T-helper 22 cell (primary cell): ENCODE results near the gene GZMM.
"Not testable (repeated sequence)": the region's sequence is repeated elsewhere in the genome, so short reads cannot be mapped to it uniquely, and the experiment has no call there.

Experiments
- DNase-seq: peaks from one replicate; pipeline ENCODE4 v3.0.0-alpha.2; 2020; ENCODE audit warnings: low read depth

GZMM gene

DNA sequence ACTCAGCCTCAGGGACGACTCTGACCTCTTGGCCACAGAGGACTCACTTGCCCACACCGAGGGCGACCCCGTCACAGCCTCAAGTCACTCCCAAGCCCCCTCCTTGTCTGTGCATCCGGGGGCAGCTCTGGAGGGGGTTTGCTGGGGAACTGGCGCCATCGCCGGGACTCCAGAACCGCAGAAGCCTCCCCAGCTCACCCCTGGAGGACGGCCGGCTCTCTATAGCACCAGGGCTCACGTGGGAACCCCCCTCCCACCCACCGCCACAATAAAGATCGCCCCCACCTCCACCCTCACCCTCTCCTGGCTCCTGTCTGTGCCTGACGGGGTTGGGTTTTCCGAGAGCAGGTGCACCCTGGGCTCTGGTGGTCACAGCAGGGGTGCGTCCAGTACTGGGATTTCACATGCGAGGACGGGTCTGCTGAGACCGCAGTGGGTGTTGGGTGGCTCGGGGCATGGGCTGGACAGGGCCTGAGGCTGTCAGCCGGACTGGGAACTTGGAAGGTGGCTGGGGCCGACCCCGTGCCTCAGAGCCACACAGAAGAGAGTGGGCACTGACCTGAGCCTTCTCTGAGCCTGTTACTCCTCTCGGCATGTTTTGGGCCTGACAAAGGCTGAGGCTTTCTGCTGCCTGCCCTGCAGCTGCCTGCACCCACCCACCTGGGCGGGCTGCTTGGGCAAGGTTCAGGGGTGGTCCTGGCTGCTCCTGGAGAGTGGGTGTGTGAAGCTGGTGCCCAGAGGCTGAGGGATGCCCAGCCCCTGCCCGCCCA lies 39.5 kb downstream of the GZMM start:
- no peak for DNase-seq

DNA sequence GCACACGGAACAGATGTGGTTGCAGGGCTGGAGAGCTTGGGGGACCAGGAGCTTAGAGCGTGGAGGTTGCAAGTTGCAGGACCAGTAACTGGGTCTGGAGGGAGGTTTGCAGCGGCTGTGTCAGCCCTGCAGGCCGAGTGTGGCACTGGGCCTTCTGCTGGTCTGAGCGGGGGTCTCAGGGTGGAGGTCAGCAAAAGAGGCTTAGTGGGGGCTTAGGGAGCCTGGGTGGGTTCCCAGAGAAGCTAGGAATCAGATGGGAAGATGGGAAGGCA lies 40.1 kb downstream of the GZMM start:
- DNase-seq, result no peak

GRCh38 chr19:584240-585001 lies 40.6 kb downstream of the GZMM start:
- DNase-seq, result peak; percentile 27

DNA sequence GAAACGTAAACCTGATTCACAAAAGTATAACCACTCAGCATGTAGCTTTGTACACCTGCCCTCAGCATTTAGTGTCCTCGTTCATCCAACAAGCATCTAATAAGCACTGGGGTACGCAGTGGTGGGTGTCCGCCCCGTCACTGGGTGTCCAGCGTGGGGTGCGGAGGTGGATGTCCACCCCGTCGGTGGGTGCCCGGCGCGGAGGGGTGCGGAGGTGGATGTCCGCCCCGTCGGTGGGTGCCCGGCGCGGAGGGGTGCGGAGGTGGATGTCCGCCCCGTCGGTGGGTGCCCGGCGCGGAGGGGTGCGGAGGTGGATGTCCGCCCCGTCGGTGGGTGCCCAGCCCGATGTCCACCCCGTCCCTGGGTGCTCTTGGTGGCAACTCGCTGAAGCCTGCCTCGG lies 41.3 kb downstream of the GZMM start:
- DNase-seq, result not testable (repeated sequence)

DNA sequence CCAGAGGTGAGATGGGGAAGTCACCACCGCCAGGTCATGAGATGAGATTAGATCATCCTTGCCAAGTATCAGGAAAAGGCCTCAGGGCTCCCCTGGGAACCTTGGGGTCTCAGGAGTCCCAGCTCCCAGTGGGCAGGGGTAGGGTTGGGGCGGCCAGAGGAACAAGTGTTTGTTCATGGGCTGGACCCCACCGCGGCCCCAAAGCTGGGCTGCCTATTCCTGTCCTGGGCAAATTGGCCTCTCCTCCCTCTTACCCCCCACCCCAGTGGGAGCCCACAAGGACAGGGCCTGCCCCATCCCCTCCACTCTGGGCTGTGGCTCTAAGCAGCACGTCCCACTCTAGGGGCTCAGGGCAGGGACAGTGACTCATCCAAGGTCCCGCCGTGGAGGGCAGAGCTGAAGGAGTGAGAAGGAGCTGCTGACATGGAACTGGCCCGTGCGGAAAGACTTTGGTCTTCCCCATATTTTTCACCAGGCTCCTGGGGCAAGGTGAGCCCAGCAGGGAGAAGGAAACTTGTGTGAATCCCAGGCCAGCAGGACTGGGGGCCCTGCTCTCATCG lies 41.8 kb downstream of the GZMM start:
- no peak for DNase-seq

GRCh38 chr19:588093-588740 lies 44.4 kb downstream of the GZMM start:
- DNase-seq, result peak; percentile 32

- no peak for DNase-seq
Observed at GRCh38 chr19:588741-589692, 45.2 kb downstream of the GZMM start.

DNA sequence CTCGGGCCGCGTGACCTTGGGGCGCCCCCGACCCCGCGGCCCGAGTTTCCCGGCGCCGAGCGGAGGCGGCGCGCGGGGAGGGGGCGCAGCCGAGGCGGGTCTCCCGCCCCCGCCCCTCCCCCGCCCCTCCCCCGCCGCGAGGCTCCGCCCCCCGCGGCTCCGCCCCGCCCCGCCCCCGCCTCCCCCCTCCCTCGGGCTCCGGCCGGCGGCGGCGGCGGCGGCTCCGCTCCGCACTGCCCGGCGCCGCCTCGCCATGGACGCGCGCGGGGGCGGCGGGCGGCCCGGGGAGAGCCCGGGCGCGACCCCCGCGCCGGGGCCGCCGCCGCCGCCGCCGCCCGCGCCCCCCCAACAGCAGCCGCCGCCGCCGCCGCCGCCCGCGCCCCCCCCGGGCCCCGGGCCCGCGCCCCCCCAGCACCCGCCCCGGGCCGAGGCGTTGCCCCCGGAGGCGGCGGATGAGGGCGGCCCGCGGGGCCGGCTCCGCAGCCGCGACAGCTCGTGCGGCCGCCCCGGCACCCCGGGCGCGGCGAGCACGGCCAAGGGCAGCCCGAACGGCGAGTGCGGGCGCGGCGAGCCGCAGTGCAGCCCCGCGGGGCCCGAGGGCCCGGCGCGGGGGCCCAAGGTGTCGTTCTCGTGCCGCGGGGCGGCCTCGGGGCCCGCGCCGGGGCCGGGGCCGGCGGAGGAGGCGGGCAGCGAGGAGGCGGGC lies 46.0 kb downstream of the GZMM start, which contains the start of gene HCN2:
HCN2 (plus strand) TSS at position 189 of the 703 bp plus-strand sequence; CDS start at position 254, 65 bp downstream.
- no peak for DNase-seq

DNA sequence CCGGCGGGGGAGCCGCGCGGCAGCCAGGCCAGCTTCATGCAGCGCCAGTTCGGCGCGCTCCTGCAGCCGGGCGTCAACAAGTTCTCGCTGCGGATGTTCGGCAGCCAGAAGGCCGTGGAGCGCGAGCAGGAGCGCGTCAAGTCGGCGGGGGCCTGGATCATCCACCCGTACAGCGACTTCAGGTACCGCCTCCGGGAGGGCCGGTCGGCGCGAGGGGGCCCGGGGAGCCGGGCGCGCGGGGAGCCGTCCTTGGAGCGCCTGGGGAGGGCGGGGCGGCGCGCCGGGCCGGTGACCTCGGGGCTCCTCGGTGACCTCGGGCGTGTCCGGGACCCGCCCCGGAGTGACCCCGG lies 46.5 kb downstream of the GZMM start:
- DNase-seq, result no peak

DNA sequence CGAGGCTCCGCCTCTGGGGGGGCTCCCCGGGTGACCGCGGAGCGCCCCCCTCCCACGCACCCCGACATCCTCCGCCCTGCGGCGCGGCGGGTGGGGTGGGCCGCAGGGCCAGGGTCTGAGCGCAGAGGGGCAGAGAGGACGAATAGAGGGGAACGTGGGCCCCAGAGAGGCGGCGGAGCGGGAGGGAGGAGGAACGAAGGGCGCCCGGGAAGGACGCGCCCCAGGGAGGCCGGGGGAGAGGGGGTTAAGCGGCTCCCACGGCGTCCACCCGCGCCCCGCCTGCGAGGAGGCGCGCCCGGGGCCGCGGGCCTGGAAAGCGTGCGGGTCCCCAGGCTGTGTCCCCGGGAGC lies 46.9 kb downstream of the GZMM start:
- no peak for DNase-seq

- DNase-seq, result no peak
Observed at GRCh38 chr19:591099-591958, 47.5 kb downstream of the GZMM start.

DNA sequence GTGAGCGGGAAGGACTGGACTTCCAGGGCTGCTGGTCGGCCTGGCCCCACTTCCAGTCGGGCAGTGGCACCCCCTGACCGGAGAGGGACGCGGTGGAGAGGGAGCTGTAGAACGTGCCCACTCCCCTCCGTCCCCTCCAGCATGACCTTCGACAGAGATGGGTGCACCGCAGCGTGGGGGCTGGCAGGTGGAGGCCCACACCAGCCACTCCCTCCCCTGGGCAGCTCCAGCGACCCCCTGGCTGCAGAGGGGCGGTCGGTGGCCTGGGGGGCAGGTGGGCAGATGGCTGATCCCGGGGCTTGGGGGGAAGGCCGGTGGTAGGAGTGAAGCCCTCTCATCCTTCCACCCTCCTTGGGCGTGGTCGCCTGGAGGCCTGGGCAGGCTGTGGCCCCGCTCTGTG lies 48.2 kb downstream of the GZMM start:
- DNase-seq, result no peak

GRCh38 chr19:593055-593454 lies 49.2 kb downstream of the GZMM start:
- DNase-seq, result no peak

DNA sequence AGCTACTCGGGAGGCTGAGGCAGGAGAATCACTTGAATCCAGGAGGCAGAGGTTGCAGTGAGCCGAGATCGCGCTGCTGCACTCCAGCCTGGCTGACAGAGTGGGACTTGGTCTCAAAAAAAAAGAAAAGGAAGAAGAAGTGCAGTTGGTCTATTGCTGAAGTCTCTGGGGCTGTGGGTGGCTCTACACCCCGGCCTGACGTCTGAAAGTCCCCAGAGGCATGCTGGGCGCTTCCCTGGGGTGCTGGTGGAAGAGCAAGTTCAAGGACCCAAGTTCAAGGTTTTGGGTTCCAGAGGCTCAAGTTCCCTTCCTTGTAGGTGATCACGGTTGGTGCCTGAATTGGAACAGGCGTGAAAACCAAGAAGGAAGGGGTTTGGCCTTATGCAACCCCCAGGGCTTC lies 49.7 kb downstream of the GZMM start:
- DNase-seq, result no peak

DNA sequence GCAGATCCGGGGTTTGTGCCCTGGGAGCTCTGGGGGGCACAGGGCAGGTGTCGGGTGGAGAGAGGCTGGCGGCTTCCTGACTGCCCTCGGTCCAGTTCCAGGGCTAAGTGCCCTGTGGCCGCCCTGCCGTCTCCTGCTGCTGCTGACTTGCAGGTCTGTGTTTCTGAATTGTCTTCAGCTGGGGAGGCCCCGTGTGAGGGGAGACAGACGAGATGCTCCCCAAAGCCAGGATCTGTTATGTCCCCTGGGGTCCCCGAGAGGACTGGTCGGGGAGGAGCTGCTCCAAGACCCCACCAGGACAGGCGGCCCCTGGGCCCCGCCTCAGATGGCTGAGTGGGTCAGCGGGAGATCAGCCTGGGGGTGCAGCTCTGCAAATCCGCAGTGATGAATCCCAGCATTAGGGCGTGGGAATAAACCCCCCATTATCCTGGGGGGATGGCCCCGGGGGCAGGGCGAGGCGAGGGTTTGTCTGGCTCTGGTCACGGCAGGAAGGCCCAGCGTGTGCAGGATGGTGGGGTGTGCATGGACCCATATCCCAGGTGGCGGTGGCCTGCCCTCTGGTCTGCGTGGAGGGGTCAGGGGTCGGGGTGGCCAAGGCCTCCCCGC lies 50.5 kb downstream of the GZMM start:
- DNase-seq, result no peak

- no peak for DNase-seq
Observed at GRCh38 chr19:595326-596262, 51.7 kb downstream of the GZMM start.

- DNase-seq, result no peak
Observed at GRCh38 chr19:596263-596655, 52.4 kb downstream of the GZMM start.

DNA sequence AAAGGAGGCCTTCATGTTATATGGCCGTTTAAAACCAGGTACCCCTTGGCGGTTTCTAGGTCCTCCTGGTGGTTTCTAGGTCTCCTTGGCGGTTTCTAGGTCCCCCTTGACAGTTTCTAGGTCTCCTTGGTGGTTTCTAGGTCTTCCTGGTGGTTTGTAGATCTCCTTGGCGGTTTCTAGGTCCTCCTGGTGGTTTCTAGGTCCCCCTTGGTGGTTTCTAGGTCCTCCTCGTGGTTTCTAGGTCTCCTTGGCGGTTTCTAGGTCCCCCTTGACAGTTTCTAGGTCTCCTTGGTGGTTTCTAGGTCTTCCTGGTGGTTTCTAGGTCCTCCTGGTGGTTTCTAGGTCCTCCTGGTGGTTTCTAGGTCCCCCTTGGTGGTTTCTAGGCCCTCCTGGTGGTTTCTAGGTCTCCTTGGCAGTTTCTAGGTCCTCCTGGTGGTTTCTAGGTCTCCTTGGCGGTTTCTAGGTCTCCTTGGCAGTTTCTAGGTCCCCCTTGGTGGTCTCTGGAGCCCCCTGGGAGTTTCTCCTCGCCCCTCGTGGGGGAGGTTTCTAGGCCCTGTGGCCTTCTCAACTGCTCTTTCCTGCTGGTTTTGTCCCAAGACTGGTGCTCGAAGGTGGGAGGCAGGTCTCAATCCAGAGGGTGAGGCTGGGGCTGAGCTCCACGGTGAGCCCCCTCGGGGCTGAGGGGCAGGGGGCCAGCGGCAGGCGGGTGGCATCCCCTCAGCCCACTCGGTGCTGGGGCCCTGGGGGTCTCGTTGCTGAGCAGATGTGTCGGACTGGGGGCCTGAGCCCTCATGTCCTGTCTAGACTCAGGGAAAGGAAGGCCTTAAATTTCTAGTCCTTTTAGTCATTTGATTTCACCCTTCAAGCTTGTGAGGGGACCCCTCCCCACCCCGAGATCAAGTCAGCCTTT lies 53.8 kb downstream of the GZMM start:
- DNase-seq, result no peak
